OCI-LY1 (cell line): ENCODE measurements around the gene MAPKBP1.

ENCODE experiments used
- H2AFZ ChIP-seq: fragments of 200-600 bp; sonication (generic), shearing (Covaris generic); 2 replicates; pipeline ENCODE4 v1.6.0; 2014; ENCODE audit warnings: antibody characterized with exemption, mild to moderate bottlenecking, low read length
- H3F3A ChIP-seq: fragments of 200-600 bp; sonication (generic), shearing (Covaris generic); 2 replicates; pipeline ENCODE4 v1.6.0; 2014; ENCODE audit warnings: mild to moderate bottlenecking, antibody characterized with exemption, low read length, moderate library complexity; ENCODE audit not compliant: insufficient read depth
- H3K27ac ChIP-seq: fragments of 200-600 bp; sonication (generic); 2 replicates; pipeline ENCODE4 v1.5.1; 2014; ENCODE audit warnings: low read length, mixed run types, mild to moderate bottlenecking, low read depth; ENCODE audit not compliant: poor library complexity, severe bottlenecking
- H3K27me3 ChIP-seq: fragments of 200-600 bp; sonication (generic); 2 replicates; pipeline ENCODE4 v1.6.0; 2014; ENCODE audit warnings: antibody characterized with exemption, mild to moderate bottlenecking, low read length, moderate library complexity; ENCODE audit not compliant: insufficient read depth
- H3K36me3 ChIP-seq: fragments of 200-600 bp; sonication (generic); 2 replicates; pipeline ENCODE4 v1.6.1; 2014; ENCODE audit warnings: mild to moderate bottlenecking, antibody characterized with exemption, low read length, moderate library complexity, mixed read lengths; ENCODE audit not compliant: insufficient read depth
- H3K4me1 ChIP-seq: fragments of 200-600 bp; sonication (generic); 2 replicates; pipeline ENCODE4 v1.5.1; 2014; ENCODE audit warnings: mild to moderate bottlenecking, low read length, moderate library complexity; ENCODE audit not compliant: insufficient read depth, severe bottlenecking
- H3K4me2 ChIP-seq: fragments of 200-600 bp; sonication (generic), shearing (Covaris generic); 2 replicates; pipeline ENCODE4 v1.6.1; 2014; ENCODE audit warnings: low read length
- H3K4me3 ChIP-seq: fragments of 200-600 bp; sonication (generic); 2 replicates; pipeline ENCODE4 v1.5.1; 2014; ENCODE audit warnings: low read length, low read depth, mild to moderate bottlenecking, mixed read lengths; ENCODE audit not compliant: poor library complexity, severe bottlenecking
- H3K79me2 ChIP-seq: fragments of 200-600 bp; shearing (Covaris generic); 2 replicates; pipeline ENCODE4 v1.6.1; 2016; ENCODE audit warnings: mixed run types, low read length, mixed read lengths; ENCODE audit not compliant: insufficient read depth
- H3K9ac ChIP-seq: fragments of 200-600 bp; sonication (generic), shearing (Covaris generic); 2 replicates; pipeline ENCODE4 v1.6.1; 2014; ENCODE audit warnings: mild to moderate bottlenecking, low read length, mixed read lengths
- H3K9me2 ChIP-seq: fragments of 200-600 bp; sonication (generic), shearing (Covaris generic); 2 replicates; pipeline ENCODE4 v1.6.1; 2014; ENCODE audit warnings: low read depth, mild to moderate bottlenecking, low read length, mixed read lengths
- H3K9me3 ChIP-seq: fragments of 200-600 bp; shearing (Covaris generic); 2 replicates; pipeline ENCODE4 v1.6.1; 2014; ENCODE audit warnings: low read length, mixed read lengths
- H4K20me1 ChIP-seq: fragments of 200-600 bp; sonication (generic), shearing (Covaris generic); 2 replicates; pipeline ENCODE4 v1.6.0; 2016; ENCODE audit warnings: mild to moderate bottlenecking, low read length; ENCODE audit not compliant: insufficient read depth
- CTCF ChIP-seq: fragments of 200-600 bp; sonication (generic), shearing (Covaris generic); IDR thresholded peaks from 2 replicates; pipeline ENCODE4 v1.5.1; 2017; ENCODE audit warnings: mild to moderate bottlenecking, antibody characterized with exemption, low read length, moderate library complexity, mixed read lengths
- EZH2 ChIP-seq: fragments of 200-600 bp; sonication (generic), shearing (Covaris generic); IDR thresholded peaks from 2 replicates; pipeline ENCODE4 v1.8.0; 2017; ENCODE audit warnings: borderline replicate concordance, mixed run types, mild to moderate bottlenecking, antibody characterized with exemption, low read length, moderate library complexity, mixed read lengths

Gene MAPKBP1

DNA sequence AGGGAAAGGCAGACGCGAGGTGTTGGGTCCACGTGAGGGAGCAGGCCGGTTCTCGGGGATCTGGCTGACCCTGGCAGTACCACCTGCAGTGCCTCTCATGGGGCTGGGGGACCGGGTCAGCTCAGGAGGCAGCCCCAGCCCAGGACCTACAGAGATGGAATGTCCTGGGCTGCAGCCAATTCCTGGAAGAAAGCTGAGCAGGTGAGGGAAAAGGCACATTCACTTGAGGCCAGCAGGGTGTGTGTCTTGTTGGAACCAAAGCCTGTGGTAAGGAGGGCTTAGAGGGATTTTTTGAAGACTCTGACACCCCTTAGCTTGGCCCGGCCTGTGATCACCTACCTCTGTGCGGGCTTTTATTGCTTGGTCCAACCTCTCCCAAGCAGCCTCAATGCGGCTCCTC lies 80.2 kb downstream of the MAPKBP1 start:
- Histone ChIP-seq H3K79me2 (no peaks in the 10 kb centered on the region), H3K27ac (no peak overlapping the region), H3K4me3 (no peak overlapping the region), H3K36me3 (no peaks in the 10 kb centered on the region), H4K20me1 (no peaks in the 10 kb centered on the region), H3K9ac (no peak overlapping the region), H3K9me2 (no peaks in the 10 kb centered on the region), H3K4me2 (no peak overlapping the region), H3F3A (no peaks in the 10 kb centered on the region), H3K9me3 (no peaks in the 10 kb centered on the region), H3K27me3 (0 out of 2 replicates have a peak, but pooled peaks cover 10% of the 10 kb centered on the region), H2AFZ (no peak overlapping the region), H3K4me1 (no peaks in the 10 kb centered on the region)
- no peak for TF ChIP-seq CTCF
- no peak for TF ChIP-seq EZH2

DNA sequence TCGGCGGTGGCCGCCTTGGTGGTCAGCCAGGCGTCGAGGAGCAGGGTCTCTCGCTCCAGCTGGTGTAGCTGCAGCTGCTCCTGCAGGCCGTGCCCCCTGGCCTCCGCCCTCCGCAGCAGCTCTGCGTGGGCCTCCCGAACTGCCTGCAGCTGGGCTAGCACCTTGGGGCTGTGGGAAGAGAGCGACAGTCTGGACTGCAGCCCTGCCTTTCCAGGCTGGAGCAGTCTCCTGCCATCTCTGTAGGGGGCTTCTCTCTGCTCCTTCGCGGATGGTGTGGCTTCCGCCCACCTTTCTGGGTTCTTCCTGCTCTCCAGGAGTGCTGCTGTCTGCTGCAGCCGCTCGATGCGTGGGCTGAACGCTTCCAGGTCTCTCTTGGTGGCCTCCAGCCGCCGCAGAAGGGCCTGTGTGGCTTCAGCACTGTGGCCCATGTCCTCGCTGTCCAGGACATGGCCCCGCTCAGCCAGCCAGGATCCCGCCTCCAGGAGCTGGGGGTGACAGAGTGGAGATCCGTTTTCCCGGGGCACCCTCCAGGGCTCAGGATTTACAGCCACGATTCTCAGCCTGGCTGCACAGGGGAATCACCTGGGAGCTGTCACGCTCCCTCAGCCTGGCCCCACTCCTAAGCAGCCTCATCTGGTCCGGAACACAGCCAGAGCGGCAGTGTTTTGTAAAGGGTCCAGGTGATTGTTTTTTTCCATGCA lies 81.1 kb downstream of the MAPKBP1 start:
- H3K4me2 ChIP-seq: no peak overlapping the region
- H3K27me3 ChIP-seq: 0 out of 2 replicates have a peak, but pooled peaks cover 10% of the 10 kb centered on the region
- no peaks in the 10 kb centered on the region for H3K36me3 ChIP-seq
- H3K9me3 ChIP-seq: no peaks in the 10 kb centered on the region
- no peaks in the 10 kb centered on the region for H3K9me2 ChIP-seq
- TF ChIP-seq CTCF (no peak), EZH2 (no peak)
- H2AFZ ChIP-seq: no peak overlapping the region
- H4K20me1 ChIP-seq: no peaks in the 10 kb centered on the region
- H3K9ac ChIP-seq: no peak overlapping the region
- H3K4me3 ChIP-seq: no peak overlapping the region
- no peaks in the 10 kb centered on the region for H3K79me2 ChIP-seq
- no peak overlapping the region for H3K27ac ChIP-seq
- no peaks in the 10 kb centered on the region for H3F3A ChIP-seq
- no peaks in the 10 kb centered on the region for H3K4me1 ChIP-seq

DNA sequence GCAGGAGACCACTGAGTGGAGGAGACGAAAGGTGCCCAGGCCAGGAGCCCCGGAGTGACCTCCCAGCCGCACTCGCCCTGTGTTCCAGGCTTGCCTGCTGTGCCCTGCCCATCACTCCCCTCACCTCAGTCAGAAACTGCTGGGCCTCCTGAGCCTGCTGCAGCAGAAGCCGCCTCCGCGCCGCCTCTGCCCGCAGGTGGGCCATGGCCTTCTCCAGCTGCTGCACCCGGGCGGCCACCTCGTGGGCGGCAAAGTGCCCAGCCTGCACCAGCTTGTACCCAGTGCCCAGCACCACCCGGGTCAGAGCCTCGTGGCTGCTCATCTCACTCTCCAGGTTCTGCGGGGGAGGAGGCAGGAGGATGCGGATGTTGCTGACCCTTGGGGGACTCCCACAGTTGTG lies 82.0 kb downstream of the MAPKBP1 start:
- Histone ChIP-seq H3K4me3 (no peak overlapping the region), H3K4me2 (no peak overlapping the region), H3K27me3 (0 out of 2 replicates have a peak, but pooled peaks cover 10% of the 10 kb centered on the region), H3K79me2 (no peaks in the 10 kb centered on the region), H3K9me2 (no peaks in the 10 kb centered on the region), H3K9ac (no peak overlapping the region), H4K20me1 (no peaks in the 10 kb centered on the region), H3K9me3 (no peaks in the 10 kb centered on the region), H2AFZ (no peak overlapping the region), H3K36me3 (no peaks in the 10 kb centered on the region), H3K4me1 (no peaks in the 10 kb centered on the region), H3F3A (no peaks in the 10 kb centered on the region), H3K27ac (no peak overlapping the region)
- no peak for TF ChIP-seq CTCF
- TF ChIP-seq EZH2: no peak
